NCI-H460 (cell line): Measurements from ENCODE around the gene ZNF69. TPM values are rescaled to one million over a fixed set of nuclear protein-coding genes. Genes with fewer than 3 reads are reported as not detected.
"Not testable (repeated sequence)": the region's sequence is repeated elsewhere in the genome, so short reads cannot be mapped to it uniquely, and the experiment has no call there.

Experiments used
- DNase-seq: peaks from one replicate; pipeline ENCODE4 v3.0.0-alpha.2; 2016; ENCODE audit warnings: low read depth; ENCODE audit errors: extremely low read depth
- total RNA-seq: library from RNA; depleted of rRNA; stranded (reverse); fragments of >200 nt; shearing (Covaris generic); gene quantifications from 2 replicates; pipeline ENCODE4 v1.2.3, GENCODE V29; 2014; rRNA removed

The ZNF69 gene
- total RNA-seq, 1 experiment from 2014 or later = not detected

DNA sequence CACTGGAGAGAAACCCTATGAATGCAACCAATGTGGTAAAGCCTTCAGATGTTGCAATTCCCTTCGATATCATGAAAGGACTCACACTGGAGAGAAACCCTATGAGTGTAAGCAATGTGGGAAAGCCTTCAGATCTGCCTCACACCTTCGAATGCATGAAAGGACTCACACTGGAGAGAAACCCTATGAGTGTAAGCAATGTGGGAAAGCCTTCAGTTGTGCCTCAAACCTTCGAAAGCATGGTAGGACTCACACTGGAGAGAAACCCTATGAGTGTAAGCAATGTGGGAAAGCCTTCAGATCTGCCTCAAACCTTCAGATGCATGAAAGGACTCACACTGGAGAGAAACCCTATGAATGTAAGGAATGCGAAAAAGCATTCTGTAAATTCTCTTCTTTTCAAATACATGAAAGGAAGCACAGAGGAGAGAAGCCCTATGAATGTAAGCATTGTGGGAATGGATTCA, 62.1 kb downstream of the ZNF69 start:
- not testable (repeated sequence) for DNase-seq

DNA sequence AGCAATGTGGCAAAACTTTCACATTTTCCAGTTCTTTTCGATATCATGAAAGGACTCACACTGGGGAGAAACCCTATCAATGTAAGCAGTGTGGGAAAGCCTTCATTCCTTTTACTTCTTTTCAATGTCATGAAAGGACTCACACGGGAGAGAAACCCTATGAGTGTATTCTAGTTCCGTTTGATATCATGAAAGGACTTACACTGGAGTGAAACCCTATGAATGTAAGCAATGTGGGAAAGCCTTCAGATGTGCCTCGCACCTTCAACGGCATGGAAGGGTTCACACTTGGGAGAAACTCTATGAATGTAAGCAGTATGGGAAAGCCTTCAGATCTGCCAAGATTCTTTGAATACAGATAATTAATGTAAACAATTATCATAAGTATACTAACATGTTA, 62.7 kb downstream of the ZNF69 start:
- no peak for DNase-seq

Other genes starting within 250 kb of the ZNF69 start
- gene ZNF823, start 148.8 kb upstream of the ZNF69 start, total RNA-seq = 0.10 TPM in 1 of 2 replicates, not detected in the other
- not detected in 2 replicates for gene ZNF441, start 120.8 kb upstream of the ZNF69 start, total RNA-seq
- gene ZNF491, start 89.3 kb upstream of the ZNF69 start, total RNA-seq = not detected in 2 replicates
- 0.20 and 0.45 TPM in 2 replicates for gene ZNF440, start 73.5 kb upstream of the ZNF69 start, total RNA-seq
- not detected in 2 replicates for gene ZNF439, start 39.1 kb upstream of the ZNF69 start, total RNA-seq
- gene ZNF700, start 37.3 kb downstream of the ZNF69 start, total RNA-seq = 0.12 and 0.26 TPM in 2 replicates
- gene ZNF763, start 77.3 kb downstream of the ZNF69 start, total RNA-seq = not detected in 2 replicates
- gene ZNF433, start 147.9 kb downstream of the ZNF69 start, total RNA-seq = not detected in 2 replicates
- gene ZNF878, start 165.2 kb downstream of the ZNF69 start, total RNA-seq = not detected in 2 replicates
- not detected in 2 replicates for gene ZNF844, start 176.9 kb downstream of the ZNF69 start, total RNA-seq